ENCODE results near the gene NUDT21. TPM values are rescaled to one million over a fixed set of nuclear protein-coding genes. Genes with fewer than 3 reads are reported as not detected.

The NUDT21 gene
- total RNA-seq = 53.8 and 59.7 TPM in 2 replicates

GRCh38 chr16:56450986-56451752 is at the start of gene NUDT21, which contains the start of gene OGFOD1:
NUDT21 (minus strand) TSS chr16:56451332; CDS start chr16:56451202, 130 bp downstream.
OGFOD1 (plus strand) TSS chr16:56451554; CDS start chr16:56451613, 59 bp downstream.

GRCh38 chr16:56425439-56425832 is 25.7 kb downstream of the NUDT21 start, which contains the start of gene AMFR:
AMFR (minus strand) TSS chr16:56425545; CDS start chr16:56425327, 218 bp downstream.

Other genes with a start within 250 kb of the NUDT21 start
- gene AMFR, start 25.8 kb downstream of the NUDT21 start, total RNA-seq = 205 and 271 TPM in 2 replicates
- 88.2 and 97.0 TPM in 2 replicates for gene OGFOD1, start 222 bp upstream of the NUDT21 start, total RNA-seq
- gene BBS2, start 68.7 kb upstream of the NUDT21 start, total RNA-seq = 64.7 and 65.5 TPM in 2 replicates
- not detected in 2 replicates for gene MT4, start 113.7 kb upstream of the NUDT21 start, total RNA-seq
- not detected in 2 replicates for gene MT3, start 138.2 kb upstream of the NUDT21 start, total RNA-seq
- gene MT2A, start 157.3 kb upstream of the NUDT21 start, total RNA-seq = 56.0 and 84.2 TPM in 2 replicates
- gene MT1E, start 174.4 kb upstream of the NUDT21 start, total RNA-seq = 78.0 and 90.1 TPM in 2 replicates
- 1.1 and 2.0 TPM in 2 replicates for gene MT1M, start 181.3 kb upstream of the NUDT21 start, total RNA-seq
- gene MT1A, start 187.3 kb upstream of the NUDT21 start, total RNA-seq = 0.44 TPM in 1 of 2 replicates, not detected in the other
- not detected in 2 replicates for gene MT1B, start 200.6 kb upstream of the NUDT21 start, total RNA-seq
- 0.19 and 0.79 TPM in 2 replicates for gene MT1F, start 206.6 kb upstream of the NUDT21 start, total RNA-seq
- not detected in 2 replicates for gene MT1G, start 216.7 kb upstream of the NUDT21 start, total RNA-seq
- not detected in 2 replicates for gene MT1H, start 218.5 kb upstream of the NUDT21 start, total RNA-seq
- 8.8 and 14.4 TPM in 2 replicates for gene MT1X, start 231.1 kb upstream of the NUDT21 start, total RNA-seq

All from aortic smooth muscle cell (primary cell).